Eye (tissue), 1 donor: Measurements from ENCODE around the gene TIMP2.
A peak's percentile ranks its signal among the peaks of the same experiment; 100 is the strongest.
"Not testable (repeated sequence)": the region's sequence is repeated elsewhere in the genome, so short reads cannot be mapped to it uniquely, and the experiment has no call there.

Experiments
- DNase-seq: peaks from one replicate; pipeline ENCODE4 v3.0.0-alpha.2; 2015

TIMP2 gene

DNA sequence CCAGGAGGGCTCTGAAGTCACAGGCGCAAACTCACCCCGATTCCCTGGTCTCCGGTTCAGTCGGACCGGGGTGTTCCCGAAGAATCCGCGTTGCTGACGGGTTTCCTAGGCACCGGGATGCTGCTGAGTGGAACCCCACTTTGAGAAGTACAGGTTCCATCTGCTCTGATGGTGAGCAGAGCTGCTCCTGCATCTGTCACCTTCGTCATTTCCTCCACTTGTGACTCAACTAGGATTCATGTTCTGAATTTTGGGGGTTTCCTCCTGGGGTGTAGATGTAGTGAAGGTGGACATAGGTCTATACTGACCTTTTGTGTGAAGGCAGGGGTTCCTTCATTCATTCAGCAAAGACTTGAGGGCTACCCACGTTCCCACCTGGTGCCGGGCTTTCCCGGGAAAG, 29.5 kb upstream of the TIMP2 start:
- no peak for DNase-seq

DNA sequence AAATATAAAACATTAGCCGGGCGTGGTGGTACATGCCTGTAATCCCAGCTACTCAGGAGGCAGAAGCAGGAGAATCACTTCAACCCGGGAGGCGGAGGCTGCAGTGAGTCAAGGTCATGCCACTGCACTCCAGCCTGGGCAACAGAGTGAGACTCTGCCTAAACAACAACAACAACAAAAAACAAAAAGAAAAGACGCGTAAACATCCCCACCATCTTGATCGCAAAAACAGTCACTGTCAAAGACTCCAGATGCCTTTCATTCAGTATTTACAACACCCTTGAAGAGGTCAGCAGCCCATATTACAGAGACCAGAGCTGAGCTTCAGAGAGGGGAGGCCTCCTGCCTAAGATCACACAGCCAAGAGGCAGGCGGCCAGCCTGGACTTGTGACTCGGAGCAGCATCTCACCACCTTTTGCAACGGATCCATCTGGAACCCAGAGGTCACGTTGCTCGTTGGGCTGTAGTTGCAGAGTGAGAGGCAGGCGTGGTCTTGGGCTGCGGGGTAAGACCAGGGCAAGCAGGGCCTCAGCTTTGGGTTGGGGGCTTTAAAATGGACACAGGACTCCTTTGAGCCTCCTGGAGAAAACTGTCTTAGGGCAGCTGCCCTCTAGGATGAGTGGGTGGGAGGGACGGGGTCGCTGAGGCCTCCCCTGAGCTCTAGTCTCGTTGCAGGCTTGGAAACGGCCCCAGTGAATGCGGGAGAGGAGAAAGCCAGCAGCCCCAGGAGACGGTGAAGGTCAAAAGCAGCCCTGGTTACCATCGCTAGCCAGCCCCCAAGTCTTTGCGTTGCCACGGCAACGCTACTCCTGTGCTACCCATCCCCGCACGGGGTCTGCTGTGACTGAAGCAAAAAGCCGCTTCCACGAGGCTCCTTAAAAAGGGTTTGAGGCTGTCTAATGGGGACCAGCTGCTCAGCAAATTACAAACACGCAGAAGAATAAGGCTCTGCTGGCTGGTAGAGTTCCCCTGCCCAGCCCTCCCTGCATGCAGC, 28.5 kb upstream of the TIMP2 start:
- DNase-seq, result peak; percentile 89

DNA sequence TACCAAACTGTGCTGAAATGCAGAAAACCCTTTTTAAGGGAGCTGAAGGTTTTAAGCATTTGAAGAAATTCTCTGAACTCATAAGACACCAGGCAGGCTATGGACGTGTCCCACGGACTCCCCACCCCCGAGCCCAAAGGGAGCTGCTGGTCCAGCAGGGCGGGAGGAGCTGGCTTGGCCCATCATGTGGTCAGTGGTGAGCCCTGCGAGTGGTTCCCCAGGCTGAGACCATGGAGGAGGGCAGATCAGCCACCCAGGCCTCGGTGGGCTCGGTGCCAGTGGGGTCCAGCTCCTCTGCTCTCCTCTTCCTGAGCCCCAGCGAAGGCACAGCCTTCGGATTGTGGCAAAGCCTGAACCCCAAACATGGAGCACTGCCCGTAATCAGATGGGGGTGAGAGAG, 27.5 kb upstream of the TIMP2 start:
- no peak for DNase-seq

DNA sequence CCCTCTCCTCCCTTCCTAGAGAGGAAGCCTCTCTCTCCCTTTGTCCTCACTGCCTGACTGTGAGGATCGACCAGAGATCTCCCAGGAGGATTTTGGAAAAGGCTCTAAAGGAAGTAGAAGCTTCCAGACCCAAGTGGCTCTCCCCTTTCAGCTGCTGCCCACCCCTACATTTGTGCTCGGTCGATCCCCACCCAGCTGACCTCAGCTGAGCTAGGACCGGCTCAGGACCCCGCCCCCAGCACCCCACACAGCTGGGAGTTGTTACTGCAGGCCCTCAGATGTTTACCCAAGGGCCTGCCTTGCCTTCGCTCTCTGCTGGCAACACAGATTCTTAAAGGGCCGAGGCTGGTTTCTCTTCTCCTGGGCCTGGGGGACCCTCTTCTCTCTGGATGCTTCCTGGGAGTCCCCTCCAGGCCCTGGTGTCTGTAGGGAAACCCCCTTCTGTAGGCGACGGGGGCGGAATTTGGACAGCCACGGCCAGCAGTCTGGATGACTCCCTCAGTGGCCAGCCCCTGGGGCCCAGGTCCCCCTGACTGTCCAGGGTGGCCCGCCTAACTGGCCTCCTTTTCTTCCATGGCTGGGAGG, 26.9 kb upstream of the TIMP2 start:
- peak; percentile 69 for DNase-seq

DNA sequence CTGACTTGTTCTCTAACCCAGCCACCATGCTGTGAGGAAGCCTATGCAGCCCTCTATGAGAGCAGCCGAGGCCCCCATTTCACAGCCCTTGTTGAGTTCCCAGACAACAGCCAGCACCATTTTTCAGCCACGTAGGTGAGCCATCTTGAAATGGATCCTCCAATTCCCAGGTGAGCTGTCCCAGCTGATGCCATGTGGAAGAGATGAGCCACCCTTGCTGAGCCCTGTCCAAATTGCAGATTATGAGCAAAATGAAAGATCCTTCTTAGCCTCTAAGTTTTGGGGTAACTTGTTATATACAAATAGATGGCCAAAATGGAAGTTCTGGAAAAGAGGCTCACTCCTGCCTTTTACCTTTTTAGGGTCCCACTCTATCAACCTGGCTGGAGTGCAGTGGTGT, 25.7 kb upstream of the TIMP2 start:
- DNase-seq, result no peak

DNA sequence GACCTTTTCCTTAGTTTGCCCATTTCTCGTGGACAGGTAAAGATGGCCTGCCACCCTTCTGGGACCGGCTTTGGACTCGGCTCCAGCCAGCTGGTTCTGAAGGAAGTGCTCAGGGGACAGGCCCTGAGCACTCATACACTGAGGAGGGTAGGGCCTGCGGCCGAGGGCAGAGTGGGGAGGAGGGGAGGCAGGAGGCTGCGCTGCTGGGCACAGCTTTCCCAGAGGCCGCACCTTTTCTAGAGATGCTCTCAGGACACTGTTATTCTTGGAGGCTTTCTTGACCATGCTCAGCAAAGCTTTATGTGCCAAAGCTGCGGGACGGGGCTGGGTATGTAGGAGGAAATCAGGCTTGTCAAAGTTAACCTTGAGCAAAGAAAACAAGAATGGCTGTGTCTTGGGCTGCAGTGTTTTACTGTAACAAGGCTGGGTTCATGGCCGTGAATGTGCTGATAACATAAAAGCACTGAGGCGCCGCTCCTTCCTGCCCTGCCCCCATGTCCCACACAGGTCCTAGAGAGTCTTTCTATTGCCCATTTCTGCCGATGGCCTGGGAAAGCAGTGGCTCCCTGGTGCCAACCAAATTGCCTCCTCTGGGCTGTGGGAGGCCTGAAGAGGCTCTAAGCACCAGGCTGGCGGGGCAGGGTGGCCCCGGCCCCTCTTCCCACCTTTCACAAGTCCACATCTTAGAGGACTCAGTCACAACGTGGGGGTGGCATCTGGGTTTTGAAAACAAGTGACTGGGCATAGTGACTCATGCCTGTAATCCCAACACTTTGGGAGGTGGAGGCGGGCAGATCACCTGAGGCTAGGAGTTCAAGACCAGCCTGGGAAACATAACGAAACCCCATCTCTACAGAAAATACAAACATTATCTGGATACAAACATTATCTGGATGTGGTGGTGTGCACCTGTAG, 22.3 kb upstream of the TIMP2 start:
- no peak for DNase-seq

DNA sequence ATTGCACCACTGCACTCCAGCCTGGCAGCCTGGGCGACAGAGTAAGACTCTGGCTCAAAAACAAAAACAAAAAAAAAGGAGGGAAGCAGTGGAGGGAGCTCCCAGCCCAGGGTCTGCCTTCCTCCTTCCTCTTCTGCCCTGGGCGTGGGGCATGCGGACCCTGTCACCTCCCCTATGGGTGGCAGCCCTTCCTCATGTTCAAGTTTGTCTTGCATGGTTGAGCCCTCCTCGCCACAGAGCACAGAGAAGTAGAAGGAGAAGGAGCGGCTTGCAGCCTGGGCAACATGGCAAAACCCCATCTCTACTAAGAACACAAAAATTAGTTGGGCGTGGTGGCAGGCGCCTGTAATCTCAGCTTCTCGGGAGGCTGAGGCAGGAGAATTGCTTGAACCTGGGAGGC, 21.4 kb upstream of the TIMP2 start:
- no peak for DNase-seq

DNA sequence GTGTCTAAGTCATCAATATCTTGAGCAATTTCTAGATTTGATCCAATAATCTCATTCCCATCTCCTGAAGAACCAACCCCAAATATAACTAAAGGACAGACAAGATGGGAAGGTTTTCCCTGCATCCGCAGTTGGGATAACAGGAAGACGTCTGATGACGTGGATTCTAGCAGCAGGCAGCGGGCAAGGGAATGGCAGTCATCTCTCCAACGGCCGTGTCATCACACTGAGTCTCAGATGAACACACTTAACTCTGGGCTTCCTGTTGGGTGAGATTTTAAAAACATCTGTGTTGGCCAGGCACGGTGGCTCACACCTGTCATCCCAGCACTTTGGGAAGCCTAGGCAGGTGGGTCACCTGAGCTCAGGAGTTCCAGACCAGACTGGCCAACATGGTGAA, 20.9 kb upstream of the TIMP2 start:
- DNase-seq, result no peak

DNA sequence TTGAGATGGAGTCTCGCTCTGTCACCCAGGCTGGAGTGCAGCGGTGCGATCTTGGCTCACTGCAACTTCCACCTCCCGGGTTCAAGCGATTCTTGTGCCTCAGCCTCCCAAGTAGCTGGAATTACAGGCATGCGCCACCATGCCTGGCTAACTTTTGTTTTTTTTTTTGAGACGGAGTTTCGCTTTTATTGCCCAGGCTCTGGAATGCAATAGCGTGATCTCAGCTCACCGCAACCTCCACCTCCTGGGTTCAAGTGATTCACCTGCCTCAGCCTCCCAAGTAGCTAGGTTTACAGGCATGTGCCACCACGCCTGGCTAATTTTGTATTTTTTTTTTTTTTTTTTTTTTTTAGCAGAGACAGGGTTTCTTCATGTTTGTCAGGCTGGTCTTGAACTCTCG, 20.3 kb upstream of the TIMP2 start:
- not testable (repeated sequence) for DNase-seq

DNA sequence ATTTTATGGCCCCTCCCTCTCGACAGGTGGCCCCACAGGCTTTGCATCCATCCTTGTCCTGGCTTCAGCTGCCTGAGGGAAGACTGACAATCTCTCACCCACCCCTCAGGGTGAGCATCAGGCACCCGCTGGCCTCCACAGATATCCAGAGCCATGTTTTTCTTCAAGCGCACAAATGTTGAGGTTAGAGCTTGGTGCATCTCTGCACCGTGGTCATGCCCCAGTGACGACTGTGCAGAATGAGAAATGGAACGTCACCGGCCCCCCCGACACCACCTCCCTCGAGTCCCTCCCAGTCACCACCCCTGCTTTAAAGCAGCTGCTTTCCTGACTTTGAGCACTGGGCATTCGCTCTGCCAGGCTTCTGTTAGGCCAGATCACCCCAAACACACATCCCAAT, 19.8 kb upstream of the TIMP2 start:
- no peak for DNase-seq

DNA sequence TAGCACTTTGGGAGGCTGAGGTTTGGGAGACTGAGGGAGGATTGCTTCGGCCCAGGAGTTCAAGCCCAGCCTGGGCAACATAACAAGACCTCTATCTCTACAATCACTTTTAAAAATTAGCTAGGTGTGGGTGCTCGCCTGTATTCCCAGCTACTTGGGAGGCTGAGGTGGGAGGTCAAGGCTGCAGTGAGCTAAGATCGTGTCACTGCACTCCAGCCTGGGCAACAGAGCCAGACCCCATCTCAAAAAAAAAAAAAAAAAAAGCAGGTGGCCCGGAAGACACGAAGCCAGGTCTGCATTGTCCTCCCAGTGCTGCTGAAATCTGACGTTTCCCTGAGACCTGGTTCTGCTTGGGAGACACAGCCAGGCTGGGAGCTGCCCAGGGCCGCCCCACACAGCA, 18.8 kb upstream of the TIMP2 start:
- DNase-seq, result no peak

DNA sequence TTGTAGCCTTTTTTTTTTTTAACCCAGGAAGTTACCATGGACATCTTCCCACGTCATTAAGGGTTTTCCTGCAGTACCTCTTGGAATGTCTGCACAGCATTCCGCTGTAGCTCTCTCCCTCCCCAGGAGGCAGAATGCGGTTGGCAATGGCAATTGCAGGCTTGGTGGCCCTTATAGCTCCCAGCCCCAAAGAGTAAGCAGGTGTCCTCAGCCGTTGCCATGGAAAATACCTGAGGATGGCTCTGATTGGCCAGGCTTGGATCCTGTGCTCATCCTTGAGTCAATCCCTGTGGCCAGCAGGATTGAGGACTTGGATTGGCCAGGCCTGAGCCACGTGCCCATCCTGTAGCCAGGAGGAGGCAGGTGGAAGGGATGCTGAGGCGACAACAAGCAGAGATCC, 15.5 kb upstream of the TIMP2 start:
- DNase-seq, result no peak

DNA sequence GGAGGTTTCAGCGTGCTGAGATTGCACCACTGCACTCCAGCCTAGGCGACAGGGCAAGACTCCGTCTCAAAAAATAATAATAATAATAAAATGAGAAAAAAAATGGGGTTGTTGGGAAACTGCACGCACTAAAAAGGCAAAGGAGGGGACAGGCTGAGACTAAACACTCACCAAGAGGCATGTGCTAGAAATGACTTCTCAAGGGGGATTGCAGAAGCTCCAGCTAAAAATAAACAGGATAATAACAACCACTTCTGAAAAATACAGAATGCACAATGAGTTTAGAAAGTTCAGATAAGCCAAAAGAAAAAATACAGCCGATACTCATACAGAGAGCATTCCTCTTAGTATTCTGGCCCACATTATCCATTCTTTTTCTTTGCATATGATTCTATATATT, 15.1 kb upstream of the TIMP2 start:
- DNase-seq, result no peak

DNA sequence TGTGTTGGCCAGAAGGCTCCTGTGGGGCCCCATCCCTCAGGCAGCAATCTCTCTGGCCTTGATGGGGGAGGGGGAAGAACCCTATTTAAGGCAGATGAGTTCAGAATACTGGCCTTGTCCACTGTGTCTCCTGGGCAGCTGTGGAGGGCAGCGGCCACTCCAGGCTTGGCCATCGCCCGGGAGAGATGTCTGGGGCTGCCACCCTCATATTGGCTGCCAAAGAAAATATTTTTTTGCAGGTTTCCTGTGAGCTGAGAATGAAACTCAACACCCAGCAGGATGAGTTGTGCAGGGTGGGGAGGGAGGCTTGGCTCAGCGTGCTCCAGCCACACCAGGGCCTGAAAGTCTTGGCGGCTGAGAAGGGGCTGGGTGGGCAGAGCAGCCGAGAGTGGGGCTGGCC, 14.4 kb upstream of the TIMP2 start:
- DNase-seq, result no peak

DNA sequence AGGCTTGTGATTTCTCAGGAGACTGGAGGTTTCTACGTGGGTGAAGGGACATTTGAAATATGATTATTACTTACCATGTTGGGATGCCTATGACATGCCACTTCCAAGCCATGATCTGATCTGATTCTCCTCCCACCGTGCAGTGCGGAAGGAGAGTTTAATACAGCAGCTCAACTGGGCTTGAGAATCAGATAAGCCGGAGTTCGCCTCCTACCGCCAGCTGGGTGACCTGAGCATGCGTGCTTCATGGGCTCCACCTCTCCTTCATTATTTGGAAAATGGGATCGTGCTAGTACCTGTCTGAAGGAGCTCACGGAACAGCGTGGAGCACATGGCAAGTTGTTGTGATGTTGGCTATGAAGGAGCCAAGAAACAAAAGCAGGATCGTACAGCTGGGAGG, 12.4 kb upstream of the TIMP2 start:
- DNase-seq, result no peak

DNA sequence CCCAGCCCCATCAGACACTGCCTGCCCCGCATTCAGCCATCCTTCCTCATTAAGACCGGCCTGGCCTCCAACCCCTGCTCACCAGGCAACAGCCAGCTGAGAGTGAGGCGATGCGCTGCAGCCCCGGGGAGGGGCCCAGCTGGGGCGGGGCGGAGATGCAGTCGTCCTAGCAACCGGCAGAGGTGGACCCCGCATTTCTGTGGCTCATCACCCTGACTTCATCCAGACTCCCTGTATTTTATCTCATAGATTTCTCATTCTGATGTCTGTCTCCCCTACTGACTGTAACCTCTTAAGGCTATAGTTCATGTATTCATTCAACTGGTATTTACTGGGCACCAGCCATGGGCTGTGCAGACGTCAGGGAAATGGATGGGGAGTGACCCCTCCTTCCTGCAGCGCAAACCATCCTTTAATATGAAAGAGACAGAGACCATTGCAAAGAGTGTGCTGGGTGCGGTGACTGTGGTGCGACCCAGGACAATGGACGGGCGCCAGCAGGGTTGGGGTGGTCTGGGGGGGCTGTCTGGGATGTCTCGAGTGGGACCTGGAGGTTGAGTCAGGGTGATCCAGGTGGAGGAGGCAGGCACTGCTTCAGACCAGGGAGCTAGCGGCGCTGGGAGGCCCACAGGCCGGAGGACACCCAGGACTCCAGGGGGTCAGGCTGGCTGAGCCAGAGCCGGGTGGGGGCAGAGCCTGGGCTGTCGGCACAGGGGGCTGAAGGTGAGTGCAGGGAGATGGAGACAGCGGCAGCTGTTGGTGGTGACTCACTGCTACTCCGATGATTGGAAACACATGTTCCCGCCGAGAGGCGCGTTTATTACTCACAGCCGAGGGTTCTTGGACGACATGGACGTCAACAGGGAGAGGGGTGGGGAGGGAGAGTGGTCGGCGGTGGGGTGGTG, 10.5 kb upstream of the TIMP2 start:
- DNase-seq, result peak; percentile 85

DNA sequence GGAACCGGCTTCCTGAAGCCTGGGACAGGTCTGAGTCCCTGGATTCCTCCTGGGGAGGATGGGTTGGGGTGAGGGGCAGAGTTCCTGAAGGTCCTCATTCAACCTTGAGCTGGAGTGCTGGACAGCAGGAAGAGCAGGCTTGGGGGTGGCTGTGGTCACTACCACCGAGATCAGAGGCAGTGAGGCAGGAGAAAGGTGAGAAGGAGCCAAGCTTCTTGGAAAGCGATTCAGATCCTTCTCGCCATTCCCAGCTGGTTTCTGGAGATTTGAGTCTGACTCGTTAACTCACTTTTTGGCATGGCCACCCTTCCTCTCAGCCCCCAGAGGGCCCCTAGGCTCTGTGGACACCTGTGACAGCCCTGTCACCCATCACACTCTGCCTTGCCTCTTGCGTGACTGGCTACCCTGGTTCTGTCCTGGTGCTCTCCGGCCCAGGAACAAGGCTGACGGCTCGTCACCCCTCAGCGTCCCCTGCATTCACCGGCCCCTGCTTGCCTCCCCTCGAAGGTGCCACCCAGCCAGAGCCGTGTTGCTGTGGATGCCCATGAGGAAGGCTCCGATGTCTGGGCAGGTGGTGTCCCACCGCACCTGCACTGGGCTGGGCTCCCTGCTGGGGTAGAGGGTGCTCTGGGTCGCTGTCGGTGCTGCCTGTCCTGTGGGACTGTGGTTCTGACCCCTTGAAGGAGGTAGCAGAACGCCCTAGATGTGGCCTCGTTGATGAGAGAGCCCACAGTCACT, 9.7 kb upstream of the TIMP2 start:
- DNase-seq, result no peak

DNA sequence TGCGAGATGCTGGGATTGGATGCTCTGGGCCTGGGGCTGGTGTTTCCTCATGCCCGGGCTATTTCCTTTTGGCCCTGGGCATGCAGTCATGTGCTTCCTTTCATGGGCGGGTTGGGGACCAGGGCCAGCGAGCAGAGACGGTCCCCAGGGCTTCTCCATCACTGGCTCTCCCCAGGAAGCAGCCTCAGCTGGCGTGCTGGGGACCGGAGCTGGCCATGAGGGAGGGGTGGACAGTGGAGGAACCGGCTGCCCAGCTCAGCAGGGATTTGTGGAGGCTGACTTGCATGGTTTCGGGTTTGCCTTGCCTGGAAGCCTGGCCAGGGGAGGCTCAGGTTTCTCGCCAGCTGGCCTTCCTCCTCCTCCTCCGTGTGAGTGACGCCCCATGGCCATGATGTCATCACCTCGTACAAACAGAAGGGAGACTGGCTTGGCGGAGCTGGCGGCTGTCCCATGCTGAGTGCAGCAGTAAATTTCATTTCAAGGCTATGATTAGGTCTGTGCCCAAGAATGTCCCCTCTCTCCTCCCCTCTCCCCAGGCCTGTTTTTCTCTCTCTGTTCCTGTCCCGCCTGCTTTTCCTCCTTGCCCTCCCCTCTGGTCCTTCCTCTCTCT, 8.9 kb upstream of the TIMP2 start:
- peak; percentile 94 for DNase-seq

DNA sequence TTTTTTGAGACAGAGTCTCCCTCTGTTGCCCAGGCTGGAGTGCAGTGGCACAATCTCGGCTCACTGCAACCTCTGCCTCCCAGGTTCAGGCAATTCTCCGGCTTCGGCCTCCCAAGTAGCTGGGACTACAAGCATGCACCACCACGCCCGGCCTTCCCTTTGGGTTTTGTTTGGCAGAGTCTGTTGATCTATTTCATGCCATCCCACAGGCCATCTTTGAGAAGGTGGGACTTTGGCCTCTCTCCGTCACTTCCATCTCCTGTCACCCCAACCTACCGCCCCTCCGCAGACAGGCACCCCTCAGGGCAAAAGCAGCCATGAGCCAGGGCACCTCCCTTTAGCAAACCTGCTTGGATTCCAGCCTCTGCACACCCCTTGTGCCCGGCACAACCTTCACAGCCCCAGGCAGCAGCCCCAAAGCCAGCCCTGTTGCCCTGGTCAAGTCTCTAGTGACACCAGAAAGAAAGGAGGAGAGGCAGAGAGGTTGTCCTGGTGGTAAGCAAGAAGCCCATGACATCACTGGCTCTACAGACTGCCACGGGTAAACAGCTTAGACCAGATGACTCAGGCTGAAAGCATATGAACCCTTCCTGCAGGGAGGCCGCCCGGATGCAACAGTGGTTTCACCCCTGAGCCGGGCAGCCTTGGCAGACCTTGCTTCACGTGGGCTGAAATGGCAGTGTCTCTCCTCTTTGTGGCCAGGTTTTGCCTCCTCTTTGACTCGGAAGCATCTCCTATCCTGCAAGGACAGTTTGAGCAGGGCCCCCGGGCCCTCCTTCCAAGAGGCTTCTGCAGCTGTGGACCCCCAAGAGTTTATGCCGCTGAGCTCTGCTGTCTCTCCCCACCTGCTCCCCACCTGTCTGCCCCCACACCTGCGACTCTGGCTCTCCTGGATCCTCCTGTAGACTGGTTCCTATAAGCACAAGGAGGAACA, 8.1 kb upstream of the TIMP2 start:
- DNase-seq, result peak; percentile 45
